GM23338 (cell line): ENCODE results near the gene NINL.

Experiments
- CTCF ChIP-seq, 2 experiments: fragments of 200-600 bp in 1 of 2; sonication (generic) in 1 of 2; conservative IDR thresholded peaks; 2 replicates each; pipeline versions ENCODE4 v1.5.1 to v1.6.1; 2016 to 2017; ENCODE audit warnings: antibody characterized with exemption in 2 of 2, low read depth in 2 of 2, mild to moderate bottlenecking in 2 of 2, moderate library complexity in 1 of 2
- ETS1 ChIP-seq: IDR thresholded peaks from 2 replicates; pipeline ENCODE4 v1.6.1; 2016; ENCODE audit warnings: antibody characterized with exemption
- EZH2 ChIP-seq: fragments of 200-600 bp; sonication (generic); IDR thresholded peaks from one replicate; pipeline ENCODE4 v1.8.0; 2017; ENCODE audit warnings: antibody characterized with exemption, mild to moderate bottlenecking, low read depth; ENCODE audit not compliant: unreplicated experiment
- EZH2phosphoT487 ChIP-seq: fragments of 200-600 bp; sonication (generic); IDR thresholded peaks from one replicate; pipeline ENCODE4 v1.8.1; 2018; ENCODE audit warnings: antibody characterized with exemption; ENCODE audit not compliant: unreplicated experiment
- JUNB ChIP-seq: IDR thresholded peaks from one replicate; pipeline ENCODE4 v1.6.1; 2016; ENCODE audit warnings: antibody characterized with exemption; ENCODE audit not compliant: unreplicated experiment
- POLR2AphosphoS5 ChIP-seq: IDR thresholded peaks from 2 replicates; pipeline ENCODE4 v1.6.1; 2016; ENCODE audit warnings: antibody characterized with exemption, low read depth
- REST ChIP-seq: IDR thresholded peaks from one replicate; pipeline ENCODE4 v1.6.1; 2018; ENCODE audit warnings: antibody characterized with exemption; ENCODE audit not compliant: unreplicated experiment
- ZNF331 ChIP-seq: fragments of 250-450 bp; sonication (Bioruptor Pico); IDR thresholded peaks from 2 replicates; pipeline ENCODE4 v1.5.0; 2020; ENCODE audit warnings: low read depth, mild to moderate bottlenecking, moderate library complexity

- TF ChIP-seq ETS1 (no peak), CTCF (conservative IDR thresholded peaks at IDR 0.05; ENCODE audit: low read depth in 2 of 2) (no peak), POLR2AphosphoS5 (no peak), REST (no peak), EZH2phosphoT487 (no peak), EZH2 (no peak), JUNB (no peak), ZNF331 (no peak)
Measured at GRCh38 chr20:25495189-25495824, 90.0 kb downstream of the NINL start.
